Kidney (tissue), 22 donors: Measurements from ENCODE around the gene B4GALT6. TPM values are rescaled to one million over a fixed set of nuclear protein-coding genes. Genes with fewer than 3 reads are reported as not detected.
A peak's percentile ranks its signal among the peaks of the same experiment; 100 is the strongest.
"Not testable (repeated sequence)": the region's sequence is repeated elsewhere in the genome, so short reads cannot be mapped to it uniquely, and the experiment has no call there.

Experiments
- DNase-seq, 5 donors: peaks; one replicate each; pipeline ENCODE4 v3.0.0-alpha.2; 2013 to 2020
- FAIRE-seq: peaks from 2 replicates; lab custom pipeline; 2012; peaks lifted over from hg19 to GRCh38; lab: Jason Lieb, UNC
- H3K27ac ChIP-seq, 2 donors: one replicate each; pipeline ENCODE4 v1.7.0; 2013; ENCODE audit warnings: low read depth in 2 of 2, low read length in 2 of 2, inconsistent platforms in 1 of 2
- H3K27me3 ChIP-seq: one replicate; pipeline ENCODE4 v1.7.1; 2013; ENCODE audit warnings: low read length, inconsistent platforms; ENCODE audit not compliant: control insufficient read depth, insufficient read depth
- H3K36me3 ChIP-seq, 3 donors: one replicate each; pipeline versions ENCODE4 v1.7.0 to v1.7.1; 2013; ENCODE audit warnings: low read length in 3 of 3, control low read depth in 1 of 3, inconsistent platforms in 1 of 3; ENCODE audit not compliant: insufficient read depth in 3 of 3, control insufficient read depth in 2 of 3
- H3K4me1 ChIP-seq, 3 donors: one replicate each; pipeline versions ENCODE4 v1.7.0 to v1.7.1; 2013; ENCODE audit warnings: low read length in 3 of 3, inconsistent platforms in 1 of 3, low read depth in 1 of 3; ENCODE audit not compliant: control insufficient read depth in 2 of 3, insufficient read depth in 2 of 3
- H3K4me3 ChIP-seq, 3 donors: one replicate each; pipeline versions ENCODE4 v1.7.0 to v1.8.1; 2013; ENCODE audit warnings: low read length in 3 of 3, control low read depth in 1 of 3, inconsistent platforms in 1 of 3
- H3K9ac ChIP-seq, 3 donors: one replicate each; pipeline versions ENCODE4 v1.7.0 to v1.7.1; 2013; ENCODE audit warnings: low read length in 3 of 3, control low read depth in 1 of 3, inconsistent platforms in 1 of 3
- H3K9me3 ChIP-seq, 3 donors: one replicate each; pipeline versions ENCODE4 v1.7.0 to v1.7.1; 2013; ENCODE audit warnings: low read length in 3 of 3, control low read depth in 1 of 3, inconsistent platforms in 1 of 3; ENCODE audit not compliant: control insufficient read depth in 2 of 3, insufficient read depth in 1 of 3
- CTCF ChIP-seq: IDR thresholded peaks from 3 replicates; pipeline ENCODE4 v1.5.1; 2012; ENCODE audit warnings: mild to moderate bottlenecking, moderate library complexity, borderline replicate concordance; ENCODE audit not compliant: insufficient read depth; ENCODE audit errors: extremely low read depth
- intact Hi-C: fragments of 100-400 bp; cut with DNase I; formaldehyde crosslinking; loops from one replicate; pipeline ENCODE4 v1.11.1; 2022
- long read RNA-seq, 10 donors: library from polyadenylated mRNA in 1 of 10; unstranded in 1 of 10; transcript quantifications; one replicate each; pipeline ENCODE4 v2.0.0 and lab custom pipeline, GENCODE V29; 2021 to 2026
- polyA plus RNA-seq: library from polyadenylated mRNA; stranded (reverse); fragments of 350-450 nt; fragmentation: Illumina TruSeq; extraction: RNeasy Lipid Tissue Mini Kit (QIAGEN cat#74804); gene quantifications from one replicate; pipeline ENCODE4 v1.2.3, GENCODE V29; 2014; ENCODE audit warnings: low read depth, low replicate concordance; ENCODE audit not compliant: insufficient read depth
- total RNA-seq: library from RNA; stranded (reverse); fragmentation: NEBNext Ultra II Directional; extraction: Animal tissue kit (Norgen Biotek cat#: 25700); gene quantifications from one replicate; pipeline ENCODE4 v1.2.1, GENCODE V29; 2021
- donor health status: control.
- donor health status: control.
- donor health status: control.
- donor health status: control.
- donor health status: control.
- donor health status: DM: yes; HTN: yes; CAD: no.
- donor health status: Normal renal cell carcinoma (clear cell type).

B4GALT6 gene, protein sequence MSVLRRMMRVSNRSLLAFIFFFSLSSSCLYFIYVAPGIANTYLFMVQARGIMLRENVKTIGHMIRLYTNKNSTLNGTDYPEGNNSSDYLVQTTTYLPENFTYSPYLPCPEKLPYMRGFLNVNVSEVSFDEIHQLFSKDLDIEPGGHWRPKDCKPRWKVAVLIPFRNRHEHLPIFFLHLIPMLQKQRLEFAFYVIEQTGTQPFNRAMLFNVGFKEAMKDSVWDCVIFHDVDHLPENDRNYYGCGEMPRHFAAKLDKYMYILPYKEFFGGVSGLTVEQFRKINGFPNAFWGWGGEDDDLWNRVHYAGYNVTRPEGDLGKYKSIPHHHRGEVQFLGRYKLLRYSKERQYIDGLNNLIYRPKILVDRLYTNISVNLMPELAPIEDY
- 4.2 TPM for total RNA-seq
- 2.1 TPM for polyA plus RNA-seq
- long read RNA-seq, donor 1, partial matches to known transcripts: 0 of 2 reads
- long read RNA-seq, donor 1, other reads (novel, unspliced or antisense): 0 of 2 reads
- long read RNA-seq, donor 2, partial matches to known transcripts: 0 of 1 reads
- long read RNA-seq, donor 2, other reads (novel, unspliced or antisense): 0 of 1 reads
- long read RNA-seq, donor 3: 0 reads
- long read RNA-seq, donor 4, partial matches to known transcripts: 0 of 1 reads
- long read RNA-seq, donor 4, other reads (novel, unspliced or antisense): 0 of 1 reads
- long read RNA-seq, donor 5: 0 reads
- long read RNA-seq, donor 6: 0 reads
- long read RNA-seq, donor 7, partial matches to known transcripts: 0 of 2 reads
- long read RNA-seq, donor 7, other reads (novel, unspliced or antisense): 2 of 2 reads
- long read RNA-seq, donor 8: 0 reads
- long read RNA-seq, donor 9: 0 reads
- long read RNA-seq, donor 10, partial matches to known transcripts: 10 of 10 reads
- long read RNA-seq, donor 10, other reads (novel, unspliced or antisense): 0 of 10 reads

GRCh38 chr18:31684279-31685096 is at the start of gene B4GALT6:
Gene B4GALT6, minus strand, starts transcription at chr18:31684581. Its CDS starts 155 bp downstream, at chr18:31684426.
- Histone ChIP-seq H3K27ac (peak within 1 kb of the TSS in 1 of 2 donors; percentile 36), H3K9me3 (no peaks in the 10 kb centered on the region), H3K4me3 (peak within 1 kb of the TSS; percentile 46 to 85 (median 74)), H3K27me3 (no peaks in the 10 kb centered on the region), H3K9ac (peak within 1 kb of the TSS in 2 of 3 donors; percentile 50 to 51), H3K36me3 (no peaks in the 10 kb centered on the region), H3K4me1 (peaks cover 0 to 3% (median 0%) of the 10 kb centered on the region in 3 donors)
- no peak for TF ChIP-seq CTCF
- FAIRE-seq (no peak), DNase-seq (peak; percentile 64 to 80 (median 71))
- intact Hi-C loops: no loop called here

GRCh38 chr18:31731628-31732027 is 47.2 kb upstream of the B4GALT6 start:
- Histone ChIP-seq H3K9me3 (no peaks in the 10 kb centered on the region), H3K9ac (no peak overlapping the region), H3K36me3 (no peaks in the 10 kb centered on the region), H3K4me1 (no peaks in the 10 kb centered on the region), H3K4me3 (no peak overlapping the region), H3K27me3 (no peaks in the 10 kb centered on the region), H3K27ac (no peak overlapping the region)
- no peak for TF ChIP-seq CTCF
- intact Hi-C loops: no loop called here
- no peak for DNase-seq
- no peak for FAIRE-seq

- DNase-seq, intact Hi-C loops, H3K4me3 ChIP-seq, H3K27ac ChIP-seq, H3K9ac ChIP-seq, FAIRE-seq, H3K4me1 ChIP-seq, H3K36me3 ChIP-seq, H3K27me3 ChIP-seq, H3K9me3 ChIP-seq: not testable (repeated sequence)
Measured at GRCh38 chr18:31729196-31729595, 44.8 kb upstream of the B4GALT6 start.
